Mucosa of rectum (tissue), 2 donors: ENCODE data around the gene STRA8.
"Not testable (repeated sequence)": the region's sequence is repeated elsewhere in the genome, so short reads cannot be mapped to it uniquely, and the experiment has no call there.

Source experiments
- H3K27ac ChIP-seq, 2 donors: one replicate each; pipeline ENCODE4 v1.7.0; 2013; ENCODE audit warnings: inconsistent platforms in 2 of 2, low read depth in 2 of 2, low read length in 2 of 2
- H3K27me3 ChIP-seq, 2 donors: one replicate each; pipeline ENCODE4 v1.7.0; 2013; ENCODE audit warnings: low read length in 2 of 2; ENCODE audit not compliant: control insufficient read depth in 2 of 2, insufficient read depth in 2 of 2
- H3K36me3 ChIP-seq, 2 donors: one replicate each; pipeline ENCODE4 v1.7.0; 2013; ENCODE audit warnings: low read length in 2 of 2; ENCODE audit not compliant: control insufficient read depth in 2 of 2, insufficient read depth in 2 of 2
- H3K4me1 ChIP-seq, 2 donors: one replicate each; pipeline ENCODE4 v1.7.0; 2013; ENCODE audit warnings: low read length in 2 of 2, mild to moderate bottlenecking in 1 of 2; ENCODE audit not compliant: control insufficient read depth in 2 of 2, insufficient read depth in 2 of 2
- H3K4me3 ChIP-seq, 2 donors: one replicate each; pipeline ENCODE4 v1.7.0; 2013; ENCODE audit warnings: low read length in 2 of 2
- H3K9ac ChIP-seq, 2 donors: one replicate each; pipeline ENCODE4 v1.7.0; 2013; ENCODE audit warnings: low read length in 2 of 2, low read depth in 1 of 2, mild to moderate bottlenecking in 1 of 2
- H3K9me3 ChIP-seq, 2 donors: one replicate each; pipeline ENCODE4 v1.7.0; 2013; ENCODE audit warnings: low read length in 2 of 2; ENCODE audit not compliant: control insufficient read depth in 2 of 2
- donor health status: healthy.
- donor health status: Normal muscosa, but diverticular disease.

The STRA8 gene

DNA sequence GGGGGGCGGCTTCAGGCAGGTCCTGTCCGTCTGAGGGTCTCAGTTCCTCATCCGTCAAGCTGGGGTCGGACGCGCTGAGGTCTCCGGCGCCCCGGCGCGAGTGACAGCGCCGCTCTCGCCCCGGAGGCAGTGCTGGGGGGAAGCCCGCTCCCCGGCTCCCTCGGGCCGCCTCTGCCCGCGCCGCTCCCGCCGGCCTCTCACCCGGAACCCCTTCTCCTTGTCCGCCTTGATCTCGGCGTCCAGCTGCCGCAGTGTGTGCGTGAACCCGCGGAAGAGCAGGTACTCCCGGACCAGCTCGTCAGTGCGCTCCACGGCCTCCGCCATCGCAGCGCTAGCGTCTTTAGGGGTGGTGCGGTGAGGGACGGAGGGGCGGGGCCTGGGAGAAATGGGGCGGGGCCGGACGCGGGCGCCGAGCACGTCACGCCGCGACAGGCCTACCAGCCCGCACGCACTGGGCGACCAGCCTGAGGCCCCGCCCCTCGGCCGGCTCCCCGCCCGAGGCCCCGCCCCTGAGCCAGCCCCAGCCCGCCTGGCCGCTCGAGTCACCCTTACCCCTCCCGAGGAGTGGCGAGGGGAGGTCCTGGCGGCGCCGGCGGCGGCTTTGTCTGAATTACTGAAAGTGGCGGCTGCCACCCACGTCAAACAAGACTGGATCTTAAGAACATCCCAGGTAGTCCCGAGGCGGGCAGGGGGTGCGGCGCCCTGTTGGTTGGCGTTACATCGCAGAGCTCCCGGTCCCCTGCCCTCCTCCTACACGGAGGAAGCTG, 22.3 kb upstream of the STRA8 start, which contains the start of gene WDR91:
Gene WDR91 (minus strand): TSS at position 348 of the 767 bp plus-strand sequence. CDS start 24 bp downstream, at position 324.
- Histone ChIP-seq H3K27me3 (no peaks in the 10 kb centered on the region), H3K27ac (peak within 1 kb of the TSS; percentile 78 to 87), H3K4me1 (peaks cover 5% of the 10 kb centered on the region in 2 donors), H3K9ac (peak within 1 kb of the TSS; percentile 86 to 92), H3K36me3 (no peaks in the 10 kb centered on the region), H3K9me3 (no peaks in the 10 kb centered on the region), H3K4me3 (peak within 1 kb of the TSS; percentile 83 to 87)

DNA sequence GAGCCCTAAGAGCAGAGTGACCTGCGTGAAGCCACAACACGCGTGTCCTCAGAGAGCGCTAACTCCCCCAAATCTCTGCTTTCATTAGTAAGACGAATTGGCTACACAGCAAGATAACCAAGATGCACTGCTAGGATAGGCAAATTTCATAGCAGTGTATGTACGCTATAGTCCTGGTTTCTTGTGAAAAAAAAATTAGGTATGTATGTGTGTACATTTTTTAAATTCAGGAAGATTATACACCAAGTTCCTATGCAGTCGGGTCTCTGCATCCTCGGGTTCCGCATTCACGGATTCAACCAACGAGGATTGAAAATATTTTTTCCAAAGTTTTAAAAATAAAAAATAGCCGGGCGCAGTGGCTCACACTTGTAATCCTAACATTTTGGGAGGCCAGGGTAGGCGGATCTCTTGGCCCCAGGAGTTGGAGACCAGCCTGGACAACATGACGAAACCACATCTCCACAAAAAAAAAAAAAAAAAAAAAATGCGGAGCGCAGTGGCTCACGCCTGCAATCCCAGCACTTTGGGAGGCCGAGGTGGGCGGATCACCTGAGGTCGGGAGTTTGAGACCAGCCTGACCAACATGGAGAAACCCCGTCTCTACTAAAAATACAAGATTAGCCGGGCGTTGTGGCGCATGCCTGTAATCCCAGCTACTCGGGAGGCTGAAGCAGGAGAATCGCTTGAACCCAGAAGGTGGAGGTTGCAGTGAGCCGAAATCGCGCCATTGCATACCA, 21.5 kb upstream of the STRA8 start:
- peak overlapping the region; percentile 83 to 92 for H3K9ac ChIP-seq
- H3K27ac ChIP-seq: peak overlapping the region; percentile 76 to 78
- H3K9me3 ChIP-seq, H3K36me3 ChIP-seq, H3K4me1 ChIP-seq, H3K27me3 ChIP-seq: not testable (repeated sequence)
- peak overlapping the region; percentile 83 to 84 for H3K4me3 ChIP-seq

DNA sequence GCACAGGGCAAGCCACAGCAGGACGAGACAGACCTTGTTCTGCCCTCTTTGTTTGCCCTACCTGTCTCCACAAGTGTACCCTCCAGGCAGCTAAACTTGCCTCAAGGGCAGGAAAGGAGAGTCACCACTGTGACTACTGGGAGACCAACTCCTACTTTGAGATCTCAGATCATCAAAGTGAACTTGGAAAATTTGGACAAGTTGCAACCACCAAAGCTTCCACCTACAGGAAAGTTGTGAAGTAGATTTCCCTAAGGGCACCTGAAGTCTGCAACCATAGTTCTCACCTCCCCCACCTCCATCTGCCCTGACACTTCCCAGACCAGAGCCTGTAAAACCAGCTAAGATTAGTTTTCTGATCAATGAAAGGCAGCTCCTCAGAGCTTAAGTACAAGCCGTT, 19.8 kb upstream of the STRA8 start:
- no peak overlapping the region for H3K27ac ChIP-seq
- no peaks in the 10 kb centered on the region for H3K36me3 ChIP-seq
- H3K9ac ChIP-seq: no peak overlapping the region
- no peaks in the 10 kb centered on the region for H3K9me3 ChIP-seq
- H3K4me3 ChIP-seq: no peak overlapping the region
- peaks cover 11 to 14% of the 10 kb centered on the region in 2 donors for H3K4me1 ChIP-seq
- H3K27me3 ChIP-seq: no peaks in the 10 kb centered on the region

DNA sequence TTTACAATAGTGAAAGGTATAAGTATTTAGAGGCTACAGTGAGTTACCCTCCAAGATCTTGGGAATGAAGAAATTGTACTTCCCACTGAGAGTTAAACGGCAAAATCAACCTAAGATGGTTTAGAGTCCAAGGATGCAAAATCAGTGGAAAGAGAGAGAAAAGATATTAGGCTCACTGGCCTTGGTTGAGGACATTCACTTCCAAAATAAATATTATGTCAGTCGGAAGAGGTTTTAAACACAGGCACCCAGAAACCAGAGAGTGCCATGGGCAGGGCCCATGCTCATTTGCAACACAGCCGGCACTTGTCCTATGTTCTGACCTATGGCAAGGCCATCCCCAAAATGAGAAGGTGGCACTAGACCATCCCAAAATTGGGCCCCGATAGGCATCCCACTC, 18.5 kb upstream of the STRA8 start:
- Histone ChIP-seq H3K27ac (no peak overlapping the region), H3K36me3 (no peaks in the 10 kb centered on the region), H3K4me3 (no peak overlapping the region), H3K9me3 (no peaks in the 10 kb centered on the region), H3K4me1 (peaks cover 11 to 14% of the 10 kb centered on the region in 2 donors), H3K9ac (no peak overlapping the region), H3K27me3 (no peaks in the 10 kb centered on the region)

DNA sequence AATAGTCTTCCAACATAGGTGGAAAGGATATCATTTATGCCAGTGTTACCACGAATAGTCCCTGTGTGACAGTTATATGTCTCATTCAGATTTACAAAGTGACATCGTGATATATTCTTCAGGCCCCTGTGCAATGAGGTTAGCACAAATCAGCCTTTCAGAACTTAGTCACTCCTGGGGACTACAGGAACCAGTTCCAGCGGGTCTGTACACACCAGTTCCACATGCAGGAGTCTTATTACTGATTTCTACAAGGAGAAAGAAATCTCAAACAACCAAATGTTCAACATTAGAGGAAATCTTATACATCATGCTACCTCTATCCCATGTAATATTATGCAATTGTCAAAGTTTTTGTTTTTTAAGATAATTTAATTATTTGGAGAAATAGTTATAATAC, 17.9 kb upstream of the STRA8 start:
- Histone ChIP-seq H3K9me3 (no peaks in the 10 kb centered on the region), H3K36me3 (no peaks in the 10 kb centered on the region), H3K27ac (no peak overlapping the region), H3K4me3 (no peak overlapping the region), H3K27me3 (no peaks in the 10 kb centered on the region), H3K9ac (no peak overlapping the region), H3K4me1 (peaks cover 10 to 11% of the 10 kb centered on the region in 2 donors)

DNA sequence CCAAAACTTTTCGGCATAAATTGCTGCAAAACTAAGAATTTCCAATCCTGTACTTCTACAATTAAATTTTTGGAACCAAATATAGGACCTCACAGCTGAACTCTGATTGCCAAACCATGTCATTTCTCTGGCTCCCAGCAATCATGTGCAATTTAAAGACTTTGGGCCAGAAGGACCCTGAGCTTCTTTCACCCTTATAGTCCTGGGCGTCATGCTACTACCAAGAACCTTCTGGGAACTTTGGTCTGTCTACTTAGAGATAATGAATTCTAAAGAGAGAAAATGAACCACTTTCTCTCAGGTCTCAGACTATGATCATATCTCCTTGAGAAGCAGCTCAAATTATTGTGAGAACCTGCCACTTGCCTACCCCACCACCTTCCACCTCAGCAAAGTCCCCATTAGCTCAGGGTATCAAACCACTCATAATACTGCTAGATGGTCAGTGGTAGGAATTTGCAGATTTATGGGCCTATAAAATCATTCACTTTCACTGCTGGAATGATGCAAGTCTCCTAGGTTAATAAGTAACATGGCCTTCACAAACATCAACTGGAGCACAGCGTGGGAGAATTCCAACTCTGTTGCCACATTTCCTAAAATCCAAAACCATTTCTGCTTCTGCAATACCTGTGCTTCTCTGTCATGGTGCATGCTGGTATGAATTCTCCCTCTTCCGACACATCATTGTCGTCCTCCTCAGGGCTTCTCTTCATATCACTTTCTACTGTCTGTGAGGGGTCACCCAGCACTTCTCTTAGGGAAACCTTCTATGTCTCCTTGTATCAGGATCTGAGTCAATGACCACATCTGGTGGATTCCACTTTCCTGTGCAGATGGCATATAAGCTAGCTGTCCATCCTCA, 15.8 kb upstream of the STRA8 start:
- Histone ChIP-seq H3K36me3 (no peaks in the 10 kb centered on the region), H3K9me3 (no peaks in the 10 kb centered on the region), H3K9ac (no peak overlapping the region), H3K27me3 (no peaks in the 10 kb centered on the region), H3K4me1 (peaks cover 6 to 8% of the 10 kb centered on the region in 2 donors), H3K4me3 (no peak overlapping the region), H3K27ac (no peak overlapping the region)

DNA sequence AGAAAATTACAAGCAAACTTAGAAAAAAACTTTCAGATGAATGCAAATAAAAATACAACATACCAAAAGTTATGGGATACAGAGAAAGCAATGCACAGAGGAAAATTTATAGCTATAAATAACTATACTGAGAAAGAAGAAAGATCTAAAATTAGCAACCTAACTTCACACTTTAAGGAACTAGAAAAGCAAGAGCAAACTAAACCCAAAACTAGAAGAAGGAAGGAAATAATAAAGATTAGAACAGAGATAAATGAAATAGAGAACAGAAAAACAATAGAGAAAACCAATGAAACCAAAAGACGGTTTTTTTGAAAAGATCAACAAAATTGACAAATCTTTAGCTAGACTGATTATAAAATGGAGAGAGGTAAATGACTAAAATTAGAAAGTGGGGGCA, 9.6 kb upstream of the STRA8 start:
- Histone ChIP-seq H3K36me3 (no peaks in the 10 kb centered on the region), H3K4me3 (no peak overlapping the region), H3K9me3 (no peaks in the 10 kb centered on the region), H3K9ac (no peak overlapping the region), H3K4me1 (no peaks in the 10 kb centered on the region), H3K27ac (no peak overlapping the region), H3K27me3 (no peaks in the 10 kb centered on the region)

DNA sequence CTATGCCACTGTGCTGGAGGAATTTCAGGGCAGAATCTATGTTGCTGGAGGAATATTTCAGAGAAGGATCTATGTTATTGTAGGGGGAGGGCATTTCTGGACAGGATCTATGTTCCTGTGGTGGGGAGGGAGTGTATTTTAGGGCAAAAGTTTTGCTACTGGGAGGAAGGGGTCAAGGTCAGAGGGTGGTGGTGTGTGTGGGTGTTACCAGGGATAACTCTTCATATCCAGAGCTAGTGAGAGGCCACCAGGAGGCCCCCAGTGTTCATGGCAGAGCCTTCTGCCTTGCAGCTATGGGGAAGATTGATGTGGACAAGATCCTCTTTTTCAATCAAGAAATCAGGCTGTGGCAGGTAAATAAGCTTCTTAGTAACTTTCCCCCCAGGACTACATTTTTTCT, 2.0 kb upstream of the STRA8 start:
- H3K9me3 ChIP-seq: no peaks in the 10 kb centered on the region
- no peaks in the 10 kb centered on the region for H3K4me1 ChIP-seq

DNA sequence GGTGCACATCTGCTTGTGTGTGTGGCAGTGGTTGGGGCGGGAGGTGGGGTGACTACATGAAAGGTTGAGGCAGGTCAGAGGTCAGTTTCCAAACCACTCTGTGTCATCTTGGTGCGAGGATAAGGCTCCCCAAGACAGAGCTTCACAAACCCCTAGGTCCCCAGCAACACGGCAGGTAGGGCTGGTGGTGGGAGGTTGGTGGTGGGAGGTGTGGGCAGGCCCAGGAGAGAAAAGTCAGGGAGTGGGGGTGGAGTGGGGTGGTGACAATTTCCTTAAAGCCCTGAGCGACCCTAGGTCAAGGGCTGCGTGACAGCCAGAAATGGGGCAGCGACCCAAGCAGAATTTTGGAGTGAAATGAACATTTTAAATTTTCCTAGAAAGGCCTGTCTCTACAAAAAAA, 1.6 kb upstream of the STRA8 start:
- no peaks in the 10 kb centered on the region for H3K27me3 ChIP-seq
- H3K27ac ChIP-seq: no peak overlapping the region
- no peak overlapping the region for H3K9ac ChIP-seq
- H3K36me3 ChIP-seq: no peaks in the 10 kb centered on the region
- H3K4me1 ChIP-seq: no peaks in the 10 kb centered on the region
- H3K9me3 ChIP-seq: no peaks in the 10 kb centered on the region
- no peak overlapping the region for H3K4me3 ChIP-seq

More for the DNA sequence above, 2.0 kb upstream of the STRA8 start:
- H3K27me3 ChIP-seq: no peaks in the 10 kb centered on the region
- H3K36me3 ChIP-seq: no peaks in the 10 kb centered on the region
- H3K4me3 ChIP-seq: no peak overlapping the region
- H3K27ac ChIP-seq: no peak overlapping the region
- no peak overlapping the region for H3K9ac ChIP-seq

DNA sequence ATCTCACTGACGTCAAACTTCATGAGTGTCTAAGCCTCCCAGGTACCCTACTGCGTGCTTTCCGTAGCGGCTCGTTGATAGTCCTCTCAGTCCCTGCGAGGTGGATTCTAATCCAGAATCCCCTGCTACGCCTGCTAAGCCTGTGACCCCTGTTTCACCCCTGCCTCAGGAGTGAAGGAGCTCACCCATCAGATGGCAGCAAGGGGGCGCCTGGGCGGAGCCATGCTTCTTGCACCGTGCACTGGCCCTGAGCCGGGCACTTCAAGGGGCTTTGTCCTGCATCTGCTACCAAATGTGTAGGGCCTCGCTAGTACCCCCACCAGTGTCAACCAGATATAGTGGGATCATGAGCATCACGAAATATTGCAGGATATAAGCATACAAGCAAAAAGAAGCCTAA, 918 bp upstream of the STRA8 start:
- H3K9me3 ChIP-seq: no peaks in the 10 kb centered on the region
- no peaks in the 10 kb centered on the region for H3K4me1 ChIP-seq
- H3K36me3 ChIP-seq: no peaks in the 10 kb centered on the region
- no peak overlapping the region for H3K27ac ChIP-seq
- H3K27me3 ChIP-seq: no peaks in the 10 kb centered on the region
- H3K9ac ChIP-seq: no peak overlapping the region
- no peak overlapping the region for H3K4me3 ChIP-seq
